ENCODE results near the gene NRCAM. TPM values are rescaled to one million over a fixed set of nuclear protein-coding genes. Genes with fewer than 3 reads are reported as not detected.

NRCAM gene
- total RNA-seq, 2 donors from 2014 or later, result 17.9 to 28.2 TPM

GRCh38 chr7:108348913-108349312 lies 107.3 kb downstream of the NRCAM start:
- DNase-seq, result no peak
- no peak for TF ChIP-seq CTCF (conservative IDR thresholded peaks at IDR 0.05)
- no peak overlapping the region for H3K4me3 Mint-ChIP-seq
- no peak overlapping the region for H3K4me3 ChIP-seq (ENCODE audit: low read length)
- 97 to 100% methylated on average over 2 to 3 of the region's 3 CpGs for WGBS, 2 experiments (ENCODE audit: insufficient coverage in 1 of 2, insufficient read length in 1 of 2)
- no peaks in the 10 kb centered on the region for H3K36me3 ChIP-seq (ENCODE audit: control insufficient read depth, insufficient read depth, low read length)
- H3K36me3 Mint-ChIP-seq (ENCODE audit: low read depth), result no peaks in the 10 kb centered on the region
- no peaks in the 10 kb centered on the region for H3K27me3 ChIP-seq (ENCODE audit: control insufficient read depth, insufficient read depth, low read length, poor library complexity, severe bottlenecking)
- peaks cover 12% of the 10 kb centered on the region for H3K4me1 ChIP-seq (ENCODE audit: control insufficient read depth, insufficient read depth, low read length)
- H3K9ac ChIP-seq (ENCODE audit: extremely low read depth, low read length, poor library complexity, severe bottlenecking), result no peak overlapping the region
- H3K27ac ChIP-seq (ENCODE audit: low read depth, low read length), result no peak overlapping the region
- peaks cover 4% of the 10 kb centered on the region for H3K9me3 ChIP-seq (ENCODE audit: control insufficient read depth, low read length)
- peaks cover 31% of the 10 kb centered on the region for H3K4me1 Mint-ChIP-seq
- no peaks in the 10 kb centered on the region for H3K27me3 Mint-ChIP-seq (ENCODE audit: insufficient read depth)
- peaks cover 2% of the 10 kb centered on the region for H3K9me3 Mint-ChIP-seq
- no peak overlapping the region for H3K27ac Mint-ChIP-seq

GRCh38 chr7:108347616-108348015 lies 108.6 kb downstream of the NRCAM start:
- Mint-ChIP-seq H3K27ac (no peak overlapping the region), H3K27me3 (ENCODE audit: insufficient read depth) (no peaks in the 10 kb centered on the region), H3K4me1 (peaks cover 31% of the 10 kb centered on the region), H3K4me3 (no peak overlapping the region), H3K36me3 (ENCODE audit: low read depth) (no peaks in the 10 kb centered on the region), H3K9me3 (peaks cover 7% of the 10 kb centered on the region)
- Histone ChIP-seq H3K9ac (ENCODE audit: extremely low read depth, low read length, poor library complexity, severe bottlenecking) (no peak overlapping the region), H3K36me3 (ENCODE audit: control insufficient read depth, insufficient read depth, low read length) (no peaks in the 10 kb centered on the region), H3K27me3 (ENCODE audit: control insufficient read depth, insufficient read depth, low read length, poor library complexity, severe bottlenecking) (no peaks in the 10 kb centered on the region), H3K4me3 (ENCODE audit: low read length) (no peak overlapping the region), H3K9me3 (ENCODE audit: control insufficient read depth, low read length) (peaks cover 8% of the 10 kb centered on the region), H3K27ac (ENCODE audit: low read depth, low read length) (no peak overlapping the region), H3K4me1 (ENCODE audit: control insufficient read depth, insufficient read depth, low read length) (peaks cover 12% of the 10 kb centered on the region)
- TF ChIP-seq CTCF (conservative IDR thresholded peaks at IDR 0.05), result no peak
- peak; percentile 92 for DNase-seq
- 17 to 28% methylated on average over 1 to 2 of the region's 2 CpGs for WGBS, 2 experiments (ENCODE audit: insufficient coverage in 1 of 2, insufficient read length in 1 of 2)

GRCh38 chr7:108345710-108346336 lies 110.4 kb downstream of the NRCAM start:
- Histone ChIP-seq H3K4me1 (ENCODE audit: control insufficient read depth, insufficient read depth, low read length) (peaks cover 12% of the 10 kb centered on the region), H3K9me3 (ENCODE audit: control insufficient read depth, low read length) (peaks cover 8% of the 10 kb centered on the region), H3K4me3 (ENCODE audit: low read length) (peak overlapping the region; percentile 57), H3K9ac (ENCODE audit: extremely low read depth, low read length, poor library complexity, severe bottlenecking) (peak overlapping the region; percentile 9), H3K36me3 (ENCODE audit: control insufficient read depth, insufficient read depth, low read length) (no peaks in the 10 kb centered on the region), H3K27ac (ENCODE audit: low read depth, low read length) (no peak overlapping the region), H3K27me3 (ENCODE audit: control insufficient read depth, insufficient read depth, low read length, poor library complexity, severe bottlenecking) (no peaks in the 10 kb centered on the region)
- H3K4me1 Mint-ChIP-seq, result peaks cover 32% of the 10 kb centered on the region
- peaks cover 7% of the 10 kb centered on the region for H3K9me3 Mint-ChIP-seq
- H3K36me3 Mint-ChIP-seq (ENCODE audit: low read depth), result no peaks in the 10 kb centered on the region
- 58 to 69% methylated on average over 8 to 9 of the region's 9 CpGs for WGBS, 2 experiments (ENCODE audit: insufficient coverage in 1 of 2, insufficient read length in 1 of 2)
- peak; percentile 60 for DNase-seq
- peak overlapping the region; percentile 83 for H3K27ac Mint-ChIP-seq
- TF ChIP-seq CTCF (conservative IDR thresholded peaks at IDR 0.05), result no peak
- peak overlapping the region; percentile 3 for H3K4me3 Mint-ChIP-seq
- no peaks in the 10 kb centered on the region for H3K27me3 Mint-ChIP-seq (ENCODE audit: insufficient read depth)
